GM19467 (cell line): Measurements from ENCODE around the gene TMEM132A.

Experiments
- ATAC-seq: cut with Tn5 transposase; IDR thresholded peaks from one replicate; pipeline ENCODE4 v1.9.1; 2021; ENCODE audit warnings: mild to moderate bottlenecking, moderate library complexity; ENCODE audit not compliant: unreplicated experiment

TMEM132A gene

GRCh38 chr11:60935676-60936442 is 11.6 kb downstream of the TMEM132A start:
- ATAC-seq: no peak

- ATAC-seq: no peak
Measured at GRCh38 chr11:60936467-60937143, 12.3 kb downstream of the TMEM132A start.

GRCh38 chr11:60937144-60937527 is 12.9 kb downstream of the TMEM132A start:
- ATAC-seq: no peak

GRCh38 chr11:60937811-60938210 is 13.6 kb downstream of the TMEM132A start:
- no peak for ATAC-seq

- ATAC-seq: no peak
Measured at GRCh38 chr11:60938500-60938899, 14.2 kb downstream of the TMEM132A start.

- ATAC-seq: no peak
Measured at GRCh38 chr11:60939301-60939700, 15.0 kb downstream of the TMEM132A start.

GRCh38 chr11:60939855-60940254 is 15.6 kb downstream of the TMEM132A start:
- ATAC-seq: no peak

- no peak for ATAC-seq
Measured at GRCh38 chr11:60941371-60942119, 17.3 kb downstream of the TMEM132A start.

- ATAC-seq: no peak
Measured at GRCh38 chr11:60942219-60942618, 18.0 kb downstream of the TMEM132A start.

- ATAC-seq: no peak
Measured at GRCh38 chr11:60942970-60943565, 18.8 kb downstream of the TMEM132A start.

GRCh38 chr11:60944490-60945294 is 20.4 kb downstream of the TMEM132A start:
- no peak for ATAC-seq

GRCh38 chr11:60945295-60945667 is 21.0 kb downstream of the TMEM132A start:
- no peak for ATAC-seq

GRCh38 chr11:60946601-60947264 is 22.5 kb downstream of the TMEM132A start:
- no peak for ATAC-seq

- no peak for ATAC-seq
Measured at GRCh38 chr11:60947700-60948099, 23.4 kb downstream of the TMEM132A start.

GRCh38 chr11:60948250-60948649 is 24.0 kb downstream of the TMEM132A start:
- ATAC-seq: no peak

- no peak for ATAC-seq
Measured at GRCh38 chr11:60950024-60950423, 25.8 kb downstream of the TMEM132A start.

- no peak for ATAC-seq
Measured at GRCh38 chr11:60950933-60951605, 26.8 kb downstream of the TMEM132A start.

GRCh38 chr11:60951606-60951903 is 27.3 kb downstream of the TMEM132A start:
- ATAC-seq: no peak

- ATAC-seq: peak; percentile 68
Measured at GRCh38 chr11:60951904-60952741, 27.9 kb downstream of the TMEM132A start, which contains the start of gene SLC15A3. Gene SLC15A3 (minus strand): TSS chr11:60952176. CDS start chr11:60951551, 625 bp downstream.
